NT2/D1 (cell line): ENCODE measurements around the gene ABCA7.

Experiments
- SUZ12 ChIP-seq: IDR thresholded peaks from 2 replicates; pipeline ENCODE4 v1.6.1; 2011; ENCODE audit not compliant: insufficient read length, insufficient read depth; ENCODE audit errors: extremely low read depth
- YY1 ChIP-seq: IDR thresholded peaks from 2 replicates; pipeline ENCODE4 v1.6.1; 2011; ENCODE audit not compliant: insufficient read length, insufficient read depth

DNA sequence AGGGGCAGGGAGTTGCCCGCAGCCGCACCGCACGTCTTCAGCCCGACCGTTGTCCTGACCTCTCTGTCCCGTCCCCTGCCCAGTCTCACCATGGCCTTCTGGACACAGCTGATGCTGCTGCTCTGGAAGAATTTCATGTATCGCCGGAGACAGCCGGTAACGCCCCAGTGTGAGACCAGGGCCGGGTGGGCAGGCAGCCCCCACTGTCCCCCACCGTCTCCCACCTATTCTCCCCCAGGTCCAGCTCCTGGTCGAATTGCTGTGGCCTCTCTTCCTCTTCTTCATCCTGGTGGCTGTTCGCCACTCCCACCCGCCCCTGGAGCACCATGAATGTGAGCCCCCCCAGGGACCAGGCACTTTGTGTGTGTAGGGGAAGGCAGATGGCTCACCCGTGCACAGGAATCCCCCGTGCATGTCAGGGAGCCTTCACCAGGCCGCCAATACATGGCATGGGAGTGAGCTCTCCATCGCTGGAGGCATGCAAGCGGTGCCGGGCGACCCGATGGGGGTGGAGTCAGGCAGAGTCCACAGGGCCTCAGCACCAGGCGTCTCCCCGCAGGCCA is 1.4 kb downstream of the ABCA7 start:
- TF ChIP-seq SUZ12 (no peak), YY1 (no peak)
